ENCODE measurements around the gene SHROOM3. TPM values are rescaled to one million over a fixed set of nuclear protein-coding genes. Genes with fewer than 3 reads are reported as not detected.
"Not testable (repeated sequence)": the region's sequence is repeated elsewhere in the genome, so short reads cannot be mapped to it uniquely, and the experiment has no call there.

Gene SHROOM3
- total RNA-seq, 2 experiments from 2014 or later: 0.06 to 0.10 TPM

DNA sequence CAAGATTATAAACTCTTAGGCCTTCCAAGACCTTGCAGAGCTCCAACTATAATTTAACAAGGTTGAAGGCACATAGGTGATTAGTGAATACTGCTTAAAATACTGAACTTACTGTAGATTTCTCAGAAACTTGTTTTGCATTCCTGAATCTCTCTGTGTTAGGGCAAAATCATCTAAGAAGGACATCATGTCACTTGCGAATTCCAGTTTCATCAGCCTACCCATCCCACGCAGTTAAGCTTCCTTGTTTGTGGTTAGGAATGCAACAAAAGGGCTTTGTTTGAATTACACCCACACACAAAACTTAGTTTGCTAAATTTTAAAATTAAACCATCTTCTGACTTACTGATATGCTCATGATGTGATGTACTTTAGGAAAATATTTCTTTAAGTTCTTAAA is 288.9 kb downstream of the SHROOM3 start:
- DNase-seq: no peak
- no peak overlapping the region for H3K4me3 Mint-ChIP-seq
- H3K27me3 Mint-ChIP-seq: peaks cover 10% of the 10 kb centered on the region
- no peaks in the 10 kb centered on the region for H3K36me3 Mint-ChIP-seq
- H3K4me1 Mint-ChIP-seq: peaks cover 10% of the 10 kb centered on the region
- H3K27ac Mint-ChIP-seq: no peak overlapping the region
- H3K9me3 Mint-ChIP-seq: no peaks in the 10 kb centered on the region

DNA sequence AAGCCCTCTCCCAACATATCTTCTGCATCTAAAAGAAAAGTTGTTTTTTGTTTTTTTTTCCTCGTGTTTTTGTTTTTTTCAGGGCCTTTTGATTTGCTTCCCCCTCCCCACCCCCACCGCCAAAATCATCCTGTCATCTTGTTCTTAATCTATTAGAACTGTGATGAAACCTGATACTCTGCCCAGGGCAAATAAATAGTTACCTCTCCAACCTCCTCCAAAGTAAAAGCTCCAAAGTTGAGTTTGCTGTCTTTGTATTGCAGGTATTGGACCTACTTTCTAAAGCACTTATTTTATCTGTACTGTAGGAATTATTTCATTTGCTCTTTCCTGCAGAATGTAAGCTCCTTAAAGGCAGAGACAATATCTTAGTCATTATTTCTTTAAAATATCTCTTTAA is 290.0 kb downstream of the SHROOM3 start:
- no peaks in the 10 kb centered on the region for H3K36me3 Mint-ChIP-seq
- H3K27me3 Mint-ChIP-seq: peaks cover 4% of the 10 kb centered on the region
- H3K9me3 Mint-ChIP-seq: no peaks in the 10 kb centered on the region
- peaks cover 10% of the 10 kb centered on the region for H3K4me1 Mint-ChIP-seq
- no peak overlapping the region for H3K27ac Mint-ChIP-seq
- no peak overlapping the region for H3K4me3 Mint-ChIP-seq
- DNase-seq: no peak

DNA sequence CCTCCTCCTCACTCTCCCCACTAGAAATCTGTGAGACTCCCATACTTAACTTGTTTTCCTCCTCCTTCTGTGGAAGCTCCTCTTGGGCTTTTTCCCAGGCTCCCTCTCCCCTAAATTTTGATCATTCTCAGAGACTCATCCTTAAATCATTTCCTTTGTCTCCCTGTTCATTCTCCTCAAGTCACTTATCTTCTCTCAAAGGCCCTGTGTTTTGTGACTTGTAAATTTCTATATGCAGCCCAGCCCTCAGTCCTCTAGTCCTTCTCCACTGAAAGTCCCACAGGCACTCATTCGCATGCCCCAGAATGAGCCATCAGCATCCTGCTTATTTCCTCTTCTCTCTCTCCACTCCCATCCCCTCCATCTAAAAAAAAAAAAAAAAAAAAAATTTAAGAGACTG is 291.1 kb downstream of the SHROOM3 start:
- Mint-ChIP-seq H3K4me3 (no peak overlapping the region), H3K36me3 (no peaks in the 10 kb centered on the region), H3K27me3 (peaks cover 4% of the 10 kb centered on the region), H3K27ac (no peak overlapping the region), H3K9me3 (no peaks in the 10 kb centered on the region), H3K4me1 (peaks cover 10% of the 10 kb centered on the region)
- DNase-seq: no peak

DNA sequence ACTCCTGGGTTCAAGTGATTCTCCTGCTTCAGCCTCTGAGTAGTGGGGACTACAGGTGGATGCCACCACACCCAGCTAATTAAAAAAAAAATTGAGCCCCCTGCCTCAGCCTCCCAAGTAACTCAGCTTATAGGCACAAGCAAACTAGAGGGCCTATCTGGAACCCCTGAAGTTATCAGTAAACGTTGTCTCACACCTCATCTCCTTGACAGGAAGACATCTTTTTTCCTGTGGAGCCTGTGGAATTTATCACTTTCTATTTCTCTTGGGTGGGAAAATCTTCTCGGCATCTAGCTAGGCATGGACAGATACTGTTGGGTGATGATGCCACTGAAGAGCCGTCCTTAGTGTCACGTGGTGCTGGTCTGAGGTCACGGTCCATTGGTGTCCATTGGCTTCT is 291.6 kb downstream of the SHROOM3 start:
- H3K36me3 Mint-ChIP-seq: no peaks in the 10 kb centered on the region
- no peak overlapping the region for H3K27ac Mint-ChIP-seq
- no peak for DNase-seq
- H3K27me3 Mint-ChIP-seq: peaks cover 4% of the 10 kb centered on the region
- no peaks in the 10 kb centered on the region for H3K9me3 Mint-ChIP-seq
- H3K4me1 Mint-ChIP-seq: peaks cover 10% of the 10 kb centered on the region
- no peak overlapping the region for H3K4me3 Mint-ChIP-seq

DNA sequence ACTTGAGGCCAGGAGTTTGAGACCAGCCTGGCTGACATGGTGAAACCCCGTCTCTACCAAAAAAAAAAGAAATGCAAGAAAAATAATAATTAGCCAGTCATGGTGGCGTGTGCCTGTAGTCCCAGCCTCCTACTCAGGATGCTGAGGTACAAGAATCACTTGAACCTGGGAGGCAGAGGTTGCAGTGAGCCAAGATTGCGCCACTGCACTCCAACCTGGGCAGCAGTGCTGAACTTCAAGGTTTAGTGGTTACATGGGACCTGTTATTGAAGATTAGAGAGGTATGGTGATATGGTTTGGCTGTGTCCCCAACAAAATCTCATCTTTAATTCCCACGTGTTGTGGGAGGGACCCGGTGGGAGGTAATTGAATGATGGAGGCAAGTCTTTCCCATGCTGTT is 292.9 kb downstream of the SHROOM3 start:
- peaks cover 10% of the 10 kb centered on the region for H3K4me1 Mint-ChIP-seq
- not testable (repeated sequence) for H3K36me3 Mint-ChIP-seq, H3K27ac Mint-ChIP-seq, H3K4me3 Mint-ChIP-seq, H3K9me3 Mint-ChIP-seq, DNase-seq, H3K27me3 Mint-ChIP-seq

DNA sequence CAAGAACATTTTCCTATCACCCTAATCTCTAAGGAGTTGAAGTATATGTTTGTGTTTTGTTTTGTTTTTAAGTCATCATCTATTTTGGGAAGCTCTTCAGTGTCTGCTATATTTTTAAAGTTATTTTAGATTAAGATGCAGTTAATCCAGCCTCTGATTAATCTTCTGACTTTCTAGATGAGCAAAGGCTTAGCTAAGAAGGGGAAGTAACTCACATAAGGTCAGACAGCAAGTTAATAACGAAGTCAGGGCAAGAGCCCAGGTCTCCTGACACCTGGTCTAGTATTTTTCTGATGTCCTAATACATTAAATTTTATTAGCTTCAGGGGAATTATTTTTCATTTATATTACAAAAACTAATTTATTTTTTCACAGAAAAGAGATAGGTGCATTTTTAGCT is 294.4 kb downstream of the SHROOM3 start:
- Mint-ChIP-seq H3K36me3 (no peaks in the 10 kb centered on the region), H3K27ac (no peak overlapping the region), H3K27me3 (peaks cover 4% of the 10 kb centered on the region), H3K4me3 (no peak overlapping the region), H3K4me1 (no peaks in the 10 kb centered on the region), H3K9me3 (no peaks in the 10 kb centered on the region)
- DNase-seq: no peak

DNA sequence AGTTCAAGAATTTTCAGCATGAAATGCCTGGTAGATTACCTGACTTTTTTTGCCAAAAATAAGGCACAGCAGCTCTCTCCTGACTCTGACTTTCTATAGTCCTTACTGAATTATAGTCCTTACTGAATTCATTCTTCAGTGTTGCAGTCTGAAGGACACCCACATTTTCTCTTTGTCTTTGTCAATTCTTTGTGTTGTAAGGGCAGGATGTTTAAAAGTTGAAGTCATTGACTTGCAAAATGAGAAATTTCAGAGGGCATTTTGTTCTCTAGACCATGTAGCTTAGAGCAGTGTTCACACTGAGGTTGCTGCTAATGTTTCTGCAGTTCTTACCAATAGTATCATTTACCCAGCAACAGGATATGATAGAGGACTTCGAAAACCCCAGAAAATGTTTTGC is 295.0 kb downstream of the SHROOM3 start:
- Mint-ChIP-seq H3K9me3 (no peaks in the 10 kb centered on the region), H3K36me3 (no peaks in the 10 kb centered on the region), H3K27me3 (no peaks in the 10 kb centered on the region), H3K4me3 (no peak overlapping the region), H3K4me1 (no peaks in the 10 kb centered on the region), H3K27ac (no peak overlapping the region)
- no peak for DNase-seq

DNA sequence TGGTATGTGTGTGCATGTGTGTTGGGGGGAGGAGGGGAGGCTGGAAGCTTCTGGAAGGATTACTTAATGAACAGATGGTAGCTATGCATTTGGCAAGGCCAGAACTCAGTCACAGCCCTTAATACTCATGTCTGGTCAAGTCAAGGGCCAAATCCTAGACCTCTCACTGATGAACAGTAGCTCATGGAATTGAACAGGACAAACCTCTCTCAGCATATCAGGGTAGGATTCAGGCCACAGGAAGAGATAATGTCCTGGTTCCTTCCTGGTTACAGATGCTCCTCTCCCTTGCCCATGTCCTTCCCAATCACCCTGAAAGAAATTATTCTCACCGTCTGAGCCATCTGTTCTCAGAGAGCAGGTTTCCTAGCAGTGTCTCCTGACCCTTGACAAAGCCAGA is 297.2 kb downstream of the SHROOM3 start:
- H3K36me3 Mint-ChIP-seq: no peaks in the 10 kb centered on the region
- no peaks in the 10 kb centered on the region for H3K4me1 Mint-ChIP-seq
- no peak overlapping the region for H3K27ac Mint-ChIP-seq
- H3K27me3 Mint-ChIP-seq: peaks cover 3% of the 10 kb centered on the region
- H3K4me3 Mint-ChIP-seq: no peak overlapping the region
- no peaks in the 10 kb centered on the region for H3K9me3 Mint-ChIP-seq
- no peak for DNase-seq

DNA sequence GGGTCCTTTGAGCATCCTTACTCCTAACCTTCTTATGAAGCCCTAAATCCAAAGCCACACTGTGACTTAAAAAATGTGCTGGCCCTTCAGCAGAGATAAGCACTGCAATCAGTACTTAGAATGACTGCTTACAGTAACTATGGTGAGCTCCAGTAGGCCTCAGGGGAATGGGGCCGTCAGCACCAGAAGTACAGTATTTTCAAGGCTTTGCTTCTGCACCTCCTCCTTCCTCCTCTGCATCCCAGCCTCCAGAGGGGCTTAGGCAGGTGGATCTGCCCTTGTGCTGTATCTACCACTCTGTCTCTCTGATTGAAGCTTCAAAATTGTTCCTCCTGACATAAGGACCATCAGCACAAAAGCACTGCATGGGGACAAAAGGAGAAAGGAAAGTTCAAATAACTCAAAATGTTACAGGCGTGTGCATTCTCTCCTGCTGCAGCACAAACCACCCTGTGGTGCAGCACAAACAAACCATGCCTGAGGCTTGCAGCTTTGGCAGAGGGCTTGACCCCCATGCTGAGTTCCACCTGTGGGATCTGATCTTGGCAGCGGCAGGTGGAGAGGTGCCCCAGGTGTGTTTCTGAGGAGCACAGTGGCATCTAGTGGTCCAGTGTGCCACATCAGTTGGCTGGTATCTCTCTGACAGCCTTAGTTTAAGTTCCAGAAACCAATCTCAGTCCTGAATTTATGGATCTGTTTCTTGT is 298.2 kb downstream of the SHROOM3 start:
- Mint-ChIP-seq H3K4me3 (no peak overlapping the region), H3K27me3 (peaks cover 6% of the 10 kb centered on the region), H3K9me3 (no peaks in the 10 kb centered on the region), H3K4me1 (peaks cover 3% of the 10 kb centered on the region), H3K36me3 (no peaks in the 10 kb centered on the region), H3K27ac (no peak overlapping the region)
- no peak for DNase-seq

DNA sequence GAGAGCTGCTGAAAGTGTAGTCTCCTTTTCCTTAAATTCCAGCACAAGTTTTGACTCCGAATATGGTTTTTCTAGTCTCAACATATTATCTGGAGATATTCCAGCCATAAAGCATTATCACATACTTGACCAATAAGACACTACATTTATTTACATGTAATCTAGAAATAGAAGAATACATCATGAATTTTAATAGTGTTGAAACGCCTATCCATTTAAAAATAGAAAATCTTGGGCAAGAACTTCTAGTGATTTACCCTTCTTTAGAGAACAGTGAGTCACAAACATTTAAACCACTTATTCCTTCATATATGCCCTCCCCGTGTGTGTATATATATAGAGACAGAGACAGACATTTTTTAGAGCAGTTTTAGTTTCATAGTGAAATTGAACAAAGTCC is 301.4 kb downstream of the SHROOM3 start:
- Mint-ChIP-seq H3K4me3 (no peak overlapping the region), H3K27ac (no peak overlapping the region), H3K27me3 (peaks cover 6% of the 10 kb centered on the region), H3K36me3 (no peaks in the 10 kb centered on the region), H3K9me3 (no peaks in the 10 kb centered on the region), H3K4me1 (peaks cover 10% of the 10 kb centered on the region)
- DNase-seq: no peak

DNA sequence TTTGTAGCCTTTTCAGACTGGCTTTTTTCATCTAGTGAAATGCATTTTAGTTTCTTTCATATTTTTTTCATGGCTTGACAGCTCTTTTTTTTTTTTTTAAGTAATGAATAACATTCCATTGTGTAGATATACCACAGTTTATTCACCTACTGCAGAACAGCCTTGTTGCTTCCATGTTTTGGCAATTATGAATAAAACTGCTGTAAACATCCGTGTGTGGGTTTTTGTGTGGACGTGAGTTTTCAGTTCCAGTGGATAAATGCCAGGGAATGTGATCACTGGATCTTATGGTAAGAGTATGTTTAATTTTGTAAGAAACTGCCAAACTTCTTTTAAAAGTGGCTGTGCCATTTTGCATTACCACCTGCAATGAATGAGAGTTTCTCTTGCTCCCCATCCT is 302.2 kb downstream of the SHROOM3 start:
- H3K36me3 Mint-ChIP-seq: no peaks in the 10 kb centered on the region
- H3K9me3 Mint-ChIP-seq: no peaks in the 10 kb centered on the region
- DNase-seq: no peak
- H3K27me3 Mint-ChIP-seq: peaks cover 6% of the 10 kb centered on the region
- H3K4me1 Mint-ChIP-seq: peaks cover 10% of the 10 kb centered on the region
- H3K4me3 Mint-ChIP-seq: no peak overlapping the region
- no peak overlapping the region for H3K27ac Mint-ChIP-seq

DNA sequence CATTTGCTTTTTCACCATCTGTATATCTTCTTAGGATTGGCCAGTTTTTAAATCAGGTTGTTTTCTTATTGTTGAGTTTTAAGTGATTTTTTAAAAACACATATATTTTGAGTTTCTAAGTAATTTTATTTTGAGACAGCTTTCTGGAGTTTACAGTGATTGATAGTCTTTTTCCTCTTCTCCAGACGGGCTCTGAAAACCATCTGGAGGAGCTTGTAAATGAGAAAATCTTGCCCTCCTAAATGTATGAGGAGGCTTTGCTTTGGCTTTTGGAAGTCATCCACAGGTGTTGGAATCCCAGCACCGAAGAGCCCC is 302.7 kb downstream of the SHROOM3 start:
- no peak for DNase-seq
- Mint-ChIP-seq H3K27ac (no peak overlapping the region), H3K4me1 (peaks cover 10% of the 10 kb centered on the region), H3K4me3 (no peak overlapping the region), H3K27me3 (peaks cover 6% of the 10 kb centered on the region), H3K9me3 (no peaks in the 10 kb centered on the region), H3K36me3 (no peaks in the 10 kb centered on the region)

DNA sequence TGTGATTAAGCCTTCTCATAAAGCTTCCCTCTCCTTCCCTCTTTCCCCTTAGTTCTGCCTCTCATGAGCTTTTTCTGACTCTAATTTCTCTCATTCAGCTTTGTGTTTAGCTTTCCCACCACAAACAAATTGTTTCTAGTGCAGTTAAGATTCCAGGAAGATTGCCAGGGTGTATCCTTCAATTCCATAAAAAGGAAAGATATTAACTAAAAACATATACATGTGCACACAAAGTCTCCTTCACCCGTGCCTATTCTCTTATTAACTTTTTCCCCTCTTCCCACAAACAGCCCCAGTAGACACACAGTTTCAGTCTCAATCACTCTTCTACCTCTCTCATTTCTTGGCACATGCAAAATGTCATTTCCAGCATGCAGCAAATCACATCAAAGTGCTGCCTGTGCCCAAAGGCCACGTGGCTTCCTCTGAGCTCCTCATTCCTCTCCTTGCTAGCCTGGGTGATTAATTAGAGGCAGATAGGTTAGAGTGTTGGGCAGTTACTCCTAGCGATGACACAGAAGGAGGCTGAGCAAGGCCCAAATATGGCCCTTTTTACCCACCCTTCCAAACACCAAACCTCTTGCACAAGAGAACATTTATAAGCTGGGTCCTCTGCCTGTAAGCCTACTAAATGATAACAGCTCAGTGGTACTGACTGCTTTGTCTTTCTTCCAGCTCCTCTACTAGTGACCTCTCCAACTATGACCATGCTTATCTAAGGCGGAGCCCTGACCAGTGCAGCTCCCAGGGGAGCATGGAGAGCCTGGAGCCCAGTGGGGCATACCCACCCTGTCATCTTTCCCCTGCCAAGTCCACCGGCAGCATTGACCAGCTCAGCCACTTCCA is 303.3 kb downstream of the SHROOM3 start:
- Mint-ChIP-seq H3K36me3 (no peaks in the 10 kb centered on the region), H3K9me3 (no peaks in the 10 kb centered on the region), H3K27me3 (peaks cover 6% of the 10 kb centered on the region), H3K27ac (no peak overlapping the region), H3K4me3 (no peak overlapping the region), H3K4me1 (peaks cover 10% of the 10 kb centered on the region)
- peak; percentile 53 for DNase-seq

DNA sequence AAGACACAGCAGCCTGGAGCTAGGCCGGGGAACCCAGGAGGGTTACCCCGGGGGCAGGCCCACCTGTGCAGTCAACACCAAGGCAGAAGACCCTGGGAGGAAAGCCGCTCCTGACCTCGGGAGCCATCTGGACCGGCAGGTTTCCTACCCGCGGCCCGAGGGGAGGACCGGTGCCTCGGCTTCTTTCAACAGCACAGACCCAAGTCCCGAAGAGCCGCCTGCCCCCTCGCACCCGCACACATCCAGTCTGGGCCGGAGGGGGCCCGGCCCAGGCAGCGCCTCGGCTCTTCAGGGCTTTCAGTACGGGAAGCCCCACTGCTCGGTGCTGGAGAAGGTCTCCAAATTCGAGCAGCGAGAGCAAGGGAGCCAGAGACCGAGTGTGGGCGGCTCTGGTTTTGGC is 305.2 kb downstream of the SHROOM3 start:
- peaks cover 10% of the 10 kb centered on the region for H3K4me1 Mint-ChIP-seq
- H3K27ac Mint-ChIP-seq: no peak overlapping the region
- H3K27me3 Mint-ChIP-seq: peaks cover 6% of the 10 kb centered on the region
- no peak for DNase-seq
- no peaks in the 10 kb centered on the region for H3K36me3 Mint-ChIP-seq
- H3K9me3 Mint-ChIP-seq: no peaks in the 10 kb centered on the region
- H3K4me3 Mint-ChIP-seq: no peak overlapping the region

DNA sequence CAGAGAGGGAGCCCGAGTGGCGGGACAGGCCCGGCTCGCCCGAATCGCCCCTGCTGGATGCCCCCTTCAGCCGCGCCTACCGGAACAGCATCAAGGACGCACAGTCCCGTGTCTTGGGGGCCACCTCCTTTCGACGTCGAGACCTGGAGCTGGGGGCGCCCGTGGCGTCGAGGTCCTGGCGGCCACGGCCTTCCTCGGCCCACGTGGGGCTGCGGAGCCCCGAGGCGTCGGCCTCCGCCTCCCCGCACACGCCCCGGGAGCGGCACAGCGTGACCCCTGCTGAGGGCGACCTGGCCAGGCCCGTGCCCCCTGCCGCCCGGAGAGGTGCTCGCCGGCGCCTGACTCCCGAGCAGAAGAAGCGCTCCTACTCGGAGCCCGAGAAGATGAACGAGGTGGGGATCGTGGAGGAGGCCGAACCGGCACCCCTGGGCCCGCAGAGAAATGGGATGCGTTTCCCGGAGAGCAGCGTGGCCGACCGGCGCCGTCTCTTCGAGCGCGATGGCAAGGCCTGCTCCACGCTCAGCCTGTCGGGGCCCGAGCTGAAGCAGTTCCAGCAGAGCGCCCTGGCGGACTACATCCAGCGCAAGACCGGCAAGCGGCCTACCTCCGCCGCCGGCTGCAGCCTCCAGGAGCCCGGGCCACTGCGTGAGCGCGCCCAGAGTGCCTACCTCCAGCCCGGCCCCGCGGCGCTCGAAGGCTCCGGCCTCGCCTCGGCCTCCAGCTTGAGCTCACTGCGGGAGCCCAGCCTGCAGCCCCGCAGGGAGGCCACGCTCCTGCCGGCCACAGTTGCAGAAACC is 306.0 kb downstream of the SHROOM3 start:
- H3K4me1 Mint-ChIP-seq: peaks cover 10% of the 10 kb centered on the region
- no peak overlapping the region for H3K27ac Mint-ChIP-seq
- no peaks in the 10 kb centered on the region for H3K36me3 Mint-ChIP-seq
- peaks cover 6% of the 10 kb centered on the region for H3K27me3 Mint-ChIP-seq
- no peaks in the 10 kb centered on the region for H3K9me3 Mint-ChIP-seq
- DNase-seq: no peak
- no peak overlapping the region for H3K4me3 Mint-ChIP-seq

Data from activated naive CD8-positive, alpha-beta T cell treated with anti-CD3 and anti-CD28 coated beads for 36 hours (primary cell).